ENCODE results near the gene LINGO3.
"Not testable (repeated sequence)": the region's sequence is repeated elsewhere in the genome, so short reads cannot be mapped to it uniquely, and the experiment has no call there.

GRCh38 chr19:2281265-2282061 is 26.5 kb downstream of the LINGO3 start:
- TF ChIP-seq CTCF (conservative IDR thresholded peaks at IDR 0.05); ZFX (IDR thresholded peaks at IDR 0.05): not testable (repeated sequence)

Measured in C4-2B (cell line).